GM06990 (cell line): ENCODE results near the gene CDK5RAP2.

Source experiments
- DNase-seq: peaks from one replicate; pipeline ENCODE4 v3.0.0-alpha.2; 2011; ENCODE audit not compliant: insufficient read length; ENCODE audit errors: extremely low read depth
- H3K27me3 ChIP-seq: replicated peaks from 2 replicates; pipeline ENCODE4 v1.6.0; 2011; ENCODE audit warnings: low read length; ENCODE audit not compliant: control insufficient read depth, insufficient read depth
- H3K36me3 ChIP-seq: 2 replicates; pipeline ENCODE4 v1.5.1; 2011; ENCODE audit warnings: low read length; ENCODE audit not compliant: control insufficient read depth, insufficient read depth
- H3K4me3 ChIP-seq: replicated peaks from 2 replicates; pipeline ENCODE4 v1.5.1; 2011; ENCODE audit warnings: low read depth, mild to moderate bottlenecking, control low read depth, low read length
- CTCF ChIP-seq: IDR thresholded peaks from 2 replicates; pipeline ENCODE4 v1.5.1; 2011; ENCODE audit warnings: low read length, control low read depth, mild to moderate bottlenecking, inconsistent platforms; ENCODE audit not compliant: insufficient read depth, poor library complexity, severe bottlenecking

The CDK5RAP2 gene

DNA sequence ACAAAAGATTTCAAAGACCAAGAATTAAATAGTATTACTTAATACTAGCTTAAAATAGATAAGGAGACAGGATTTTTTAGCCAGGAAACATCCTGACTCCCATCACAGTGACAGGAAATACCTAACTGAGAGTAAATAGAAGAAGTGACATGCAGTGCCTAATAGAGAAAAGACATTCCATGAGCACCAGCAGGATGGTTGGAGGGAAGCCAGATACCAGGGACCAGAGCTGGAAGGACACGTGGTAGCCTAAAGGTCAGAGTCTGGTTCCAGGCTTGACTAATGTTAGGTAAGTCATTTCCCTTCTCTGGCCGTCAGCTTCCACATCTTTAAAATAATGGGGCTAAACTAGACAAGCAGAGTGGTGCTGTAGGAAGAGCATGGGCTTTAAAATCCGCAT is 41.6 kb downstream of the CDK5RAP2 start:
- no peak for TF ChIP-seq CTCF
- no peak for DNase-seq
- no peak overlapping the region for H3K4me3 ChIP-seq
- peaks cover 9% of the 10 kb centered on the region for H3K36me3 ChIP-seq
- H3K27me3 ChIP-seq: no peaks in the 10 kb centered on the region

- Histone ChIP-seq H3K27me3 (no peaks in the 10 kb centered on the region), H3K4me3 (no peak overlapping the region), H3K36me3 (peaks cover 10% of the 10 kb centered on the region)
- no peak for DNase-seq
- no peak for TF ChIP-seq CTCF
Observed at GRCh38 chr9:120536949-120537640, 42.9 kb downstream of the CDK5RAP2 start.

DNA sequence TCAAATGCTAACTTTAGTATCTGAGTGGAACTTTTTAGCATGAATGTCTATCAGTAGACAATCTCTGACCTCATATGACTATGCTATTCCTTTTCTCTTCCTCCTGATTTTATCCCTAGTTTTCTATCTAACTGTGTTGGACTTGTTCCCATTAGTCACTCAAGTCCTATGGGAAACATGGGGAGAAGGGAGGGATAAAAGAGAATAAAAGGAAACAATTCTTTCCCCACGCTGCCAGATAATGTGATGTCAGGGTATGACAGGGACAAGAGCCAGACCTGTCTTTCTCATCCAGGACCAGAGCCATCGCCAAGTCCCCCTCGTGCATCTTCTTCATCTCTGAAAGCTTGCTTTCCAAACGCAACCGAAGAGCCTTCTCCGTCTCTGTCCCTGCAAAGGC is 43.9 kb downstream of the CDK5RAP2 start:
- Histone ChIP-seq H3K4me3 (no peak overlapping the region), H3K36me3 (peaks cover 10% of the 10 kb centered on the region), H3K27me3 (no peaks in the 10 kb centered on the region)
- no peak for DNase-seq
- TF ChIP-seq CTCF: no peak

DNA sequence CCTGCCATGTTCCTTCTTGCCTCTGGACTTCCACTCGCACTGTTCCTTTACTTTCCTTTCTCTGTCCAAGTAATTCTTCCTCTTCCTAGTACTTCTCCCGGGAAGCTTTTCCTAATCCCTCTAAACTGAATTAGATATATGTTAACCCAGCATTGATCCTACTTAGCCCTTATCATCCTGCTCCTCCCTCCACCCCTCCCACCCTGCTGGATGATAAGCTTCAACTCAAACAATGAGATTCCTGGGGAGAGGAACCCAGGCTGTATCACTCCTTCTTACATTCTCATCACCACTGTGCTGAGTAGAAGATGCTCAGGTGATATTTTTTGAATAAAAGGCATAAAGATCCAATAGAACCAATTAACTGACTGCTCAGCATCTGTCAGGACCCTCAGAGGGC is 45.7 kb downstream of the CDK5RAP2 start:
- no peak for DNase-seq
- Histone ChIP-seq H3K27me3 (no peaks in the 10 kb centered on the region), H3K4me3 (no peak overlapping the region), H3K36me3 (peaks cover 7% of the 10 kb centered on the region)
- no peak for TF ChIP-seq CTCF

DNA sequence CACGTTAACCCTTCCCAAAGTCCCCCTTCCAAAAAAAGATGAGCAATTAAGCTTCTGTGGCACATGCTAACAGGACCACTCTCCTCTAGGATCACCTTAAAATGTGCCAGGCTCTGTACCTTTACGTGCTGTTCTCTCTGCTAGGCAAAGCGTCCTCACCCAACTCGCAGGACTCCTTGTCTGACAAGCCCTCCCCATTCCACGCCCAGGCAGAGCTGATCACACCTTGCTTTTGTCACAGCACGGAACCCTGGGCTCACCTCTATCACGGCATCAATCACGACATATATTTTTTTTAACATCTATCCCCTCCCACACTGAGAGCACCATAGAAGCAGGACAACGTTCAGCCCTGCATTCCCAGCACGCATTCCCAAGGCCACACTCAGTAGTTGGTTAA is 47.1 kb downstream of the CDK5RAP2 start:
- TF ChIP-seq CTCF: no peak
- Histone ChIP-seq H3K36me3 (peaks cover 14% of the 10 kb centered on the region), H3K4me3 (no peak overlapping the region), H3K27me3 (no peaks in the 10 kb centered on the region)
- no peak for DNase-seq

GRCh38 chr9:120532475-120532874 is 47.5 kb downstream of the CDK5RAP2 start:
- H3K36me3 ChIP-seq: peaks cover 15% of the 10 kb centered on the region
- H3K27me3 ChIP-seq: no peaks in the 10 kb centered on the region
- DNase-seq: no peak
- TF ChIP-seq CTCF: no peak
- no peak overlapping the region for H3K4me3 ChIP-seq
